Activated T-cell treated with anti-CD3 and anti-CD28 coated beads, Interleukin-2, amount 50 U/mL, for 24 hours (primary cell): ENCODE measurements around the gene AGPAT2.
"Not testable (repeated sequence)": the region's sequence is repeated elsewhere in the genome, so short reads cannot be mapped to it uniquely, and the experiment has no call there.

Experiments used
- DNase-seq: peaks from one replicate; pipeline ENCODE4 v3.0.0-alpha.2; 2020
- H3K27ac Mint-ChIP-seq: 2 replicates; pipeline ENCODE4 v1.8.0; 2020; ENCODE audit warnings: mild to moderate bottlenecking, mixed read lengths
- H3K27me3 Mint-ChIP-seq: 2 replicates; pipeline ENCODE4 v1.8.0; 2020; ENCODE audit warnings: mixed read lengths
- H3K36me3 Mint-ChIP-seq: 2 replicates; pipeline ENCODE4 v1.8.0; 2020; ENCODE audit warnings: low read depth, mixed read lengths
- H3K4me1 Mint-ChIP-seq: 2 replicates; pipeline ENCODE4 v1.8.0; 2020; ENCODE audit warnings: low read depth, mixed read lengths
- H3K4me3 Mint-ChIP-seq: 2 replicates; pipeline ENCODE4 v1.8.0; 2020; ENCODE audit warnings: mild to moderate bottlenecking, moderate library complexity, mixed read lengths
- H3K9me3 Mint-ChIP-seq: 2 replicates; pipeline ENCODE4 v1.8.0; 2020; ENCODE audit warnings: mixed read lengths

AGPAT2 gene

GRCh38 chr9:136632072-136632471 is 55.2 kb downstream of the AGPAT2 start:
- DNase-seq, H3K36me3 Mint-ChIP-seq, H3K27me3 Mint-ChIP-seq, H3K27ac Mint-ChIP-seq, H3K9me3 Mint-ChIP-seq, H3K4me3 Mint-ChIP-seq, H3K4me1 Mint-ChIP-seq: not testable (repeated sequence)

- Mint-ChIP-seq H3K27ac (no peak overlapping the region), H3K9me3 (no peaks in the 10 kb centered on the region), H3K36me3 (no peaks in the 10 kb centered on the region), H3K4me3 (no peak overlapping the region), H3K27me3 (peaks cover 7% of the 10 kb centered on the region), H3K4me1 (peaks cover 3% of the 10 kb centered on the region)
- peak; percentile 79 for DNase-seq
Measured at GRCh38 chr9:136631038-136632000, 55.9 kb downstream of the AGPAT2 start.

- no peak for DNase-seq
- H3K4me1 Mint-ChIP-seq, result peaks cover 3% of the 10 kb centered on the region
- no peaks in the 10 kb centered on the region for H3K36me3 Mint-ChIP-seq
- no peak overlapping the region for H3K27ac Mint-ChIP-seq
- peaks cover 11% of the 10 kb centered on the region for H3K27me3 Mint-ChIP-seq
- H3K4me3 Mint-ChIP-seq, result no peak overlapping the region
- H3K9me3 Mint-ChIP-seq, result no peaks in the 10 kb centered on the region
Measured at GRCh38 chr9:136630662-136630992, 56.6 kb downstream of the AGPAT2 start.

GRCh38 chr9:136629879-136630661 is 57.2 kb downstream of the AGPAT2 start:
- Mint-ChIP-seq H3K27ac (no peak overlapping the region), H3K27me3 (peaks cover 14% of the 10 kb centered on the region), H3K36me3 (no peaks in the 10 kb centered on the region), H3K9me3 (no peaks in the 10 kb centered on the region), H3K4me3 (no peak overlapping the region), H3K4me1 (peaks cover 3% of the 10 kb centered on the region)
- DNase-seq, result peak; percentile 68

- no peak overlapping the region for H3K4me3 Mint-ChIP-seq
- DNase-seq, result no peak
- H3K4me1 Mint-ChIP-seq, result peaks cover 3% of the 10 kb centered on the region
- no peaks in the 10 kb centered on the region for H3K36me3 Mint-ChIP-seq
- no peak overlapping the region for H3K27ac Mint-ChIP-seq
- no peaks in the 10 kb centered on the region for H3K9me3 Mint-ChIP-seq
- H3K27me3 Mint-ChIP-seq, result peaks cover 11% of the 10 kb centered on the region
Measured at GRCh38 chr9:136629001-136629878, 58.0 kb downstream of the AGPAT2 start.

- peaks cover 12% of the 10 kb centered on the region for H3K27me3 Mint-ChIP-seq
Measured at GRCh38 chr9:136628268-136628667, 59.0 kb downstream of the AGPAT2 start.

GRCh38 chr9:136627703-136628102 is 59.6 kb downstream of the AGPAT2 start:
- no peak overlapping the region for H3K4me3 Mint-ChIP-seq
- H3K4me1 Mint-ChIP-seq, result peaks cover 3% of the 10 kb centered on the region
- H3K27me3 Mint-ChIP-seq, result peaks cover 13% of the 10 kb centered on the region
- no peaks in the 10 kb centered on the region for H3K36me3 Mint-ChIP-seq
- H3K27ac Mint-ChIP-seq, result no peak overlapping the region
- no peak for DNase-seq
- no peaks in the 10 kb centered on the region for H3K9me3 Mint-ChIP-seq

More at GRCh38 chr9:136628268-136628667, 59.0 kb downstream of the AGPAT2 start:
- no peak overlapping the region for H3K4me3 Mint-ChIP-seq
- H3K36me3 Mint-ChIP-seq, result no peaks in the 10 kb centered on the region
- DNase-seq, result no peak
- peaks cover 3% of the 10 kb centered on the region for H3K4me1 Mint-ChIP-seq
- no peaks in the 10 kb centered on the region for H3K9me3 Mint-ChIP-seq
- H3K27ac Mint-ChIP-seq, result no peak overlapping the region

- H3K27ac Mint-ChIP-seq, result no peak overlapping the region
- H3K4me1 Mint-ChIP-seq, result peaks cover 3% of the 10 kb centered on the region
- no peak for DNase-seq
- H3K36me3 Mint-ChIP-seq, result no peaks in the 10 kb centered on the region
- no peaks in the 10 kb centered on the region for H3K9me3 Mint-ChIP-seq
- no peak overlapping the region for H3K4me3 Mint-ChIP-seq
- peaks cover 16% of the 10 kb centered on the region for H3K27me3 Mint-ChIP-seq
Measured at GRCh38 chr9:136626740-136627642, 60.3 kb downstream of the AGPAT2 start.

GRCh38 chr9:136626066-136626725 is 61.1 kb downstream of the AGPAT2 start:
- Mint-ChIP-seq H3K27ac (no peak overlapping the region), H3K27me3 (peaks cover 16% of the 10 kb centered on the region), H3K4me3 (no peak overlapping the region), H3K9me3 (no peaks in the 10 kb centered on the region), H3K36me3 (no peaks in the 10 kb centered on the region), H3K4me1 (peaks cover 3% of the 10 kb centered on the region)
- DNase-seq, result no peak

- H3K27ac Mint-ChIP-seq, result no peak overlapping the region
- DNase-seq, result no peak
- H3K27me3 Mint-ChIP-seq, result peaks cover 16% of the 10 kb centered on the region
- H3K4me1 Mint-ChIP-seq, result peaks cover 3% of the 10 kb centered on the region
- no peaks in the 10 kb centered on the region for H3K36me3 Mint-ChIP-seq
- no peaks in the 10 kb centered on the region for H3K9me3 Mint-ChIP-seq
- no peak overlapping the region for H3K4me3 Mint-ChIP-seq
Measured at GRCh38 chr9:136625101-136626065, 61.9 kb downstream of the AGPAT2 start.

GRCh38 chr9:136624184-136624951 is 62.9 kb downstream of the AGPAT2 start:
- no peak for DNase-seq
- H3K4me3 Mint-ChIP-seq, result no peak overlapping the region
- H3K9me3 Mint-ChIP-seq, result no peaks in the 10 kb centered on the region
- H3K4me1 Mint-ChIP-seq, result no peaks in the 10 kb centered on the region
- H3K27me3 Mint-ChIP-seq, result peaks cover 18% of the 10 kb centered on the region
- H3K27ac Mint-ChIP-seq, result no peak overlapping the region
- H3K36me3 Mint-ChIP-seq, result no peaks in the 10 kb centered on the region

GRCh38 chr9:136623842-136624183 is 63.4 kb downstream of the AGPAT2 start:
- no peaks in the 10 kb centered on the region for H3K4me1 Mint-ChIP-seq
- no peak for DNase-seq
- no peaks in the 10 kb centered on the region for H3K9me3 Mint-ChIP-seq
- H3K27me3 Mint-ChIP-seq, result peaks cover 21% of the 10 kb centered on the region
- H3K36me3 Mint-ChIP-seq, result no peaks in the 10 kb centered on the region
- H3K27ac Mint-ChIP-seq, result no peak overlapping the region
- no peak overlapping the region for H3K4me3 Mint-ChIP-seq
